Smooth muscle cell (in vitro differentiated cells): ENCODE results near the gene WDR33. TPM values are rescaled to one million over a fixed set of nuclear protein-coding genes. Genes with fewer than 3 reads are reported as not detected.
"Not testable (repeated sequence)": the region's sequence is repeated elsewhere in the genome, so short reads cannot be mapped to it uniquely, and the experiment has no call there.

Source experiments
- DNase-seq: peaks from one replicate; lab custom pipeline; 2025; ENCODE audit not compliant: unreplicated experiment; lab: John Stamatoyannopoulos, UW
- H2AFZ ChIP-seq: fragments of 200-600 bp; sonication (generic); 2 replicates; pipeline ENCODE4 v1.6.0; 2016; ENCODE audit warnings: antibody characterized with exemption, low read depth, mild to moderate bottlenecking
- H3F3A ChIP-seq: fragments of 200-600 bp; sonication (generic); 2 replicates; pipeline ENCODE4 v1.6.0; 2017; ENCODE audit warnings: antibody characterized with exemption, low read depth
- H3K27ac ChIP-seq: fragments of 200-600 bp; sonication (generic); 2 replicates; pipeline ENCODE4 v1.5.1; 2016; ENCODE audit warnings: low read depth, mild to moderate bottlenecking
- H3K27me3 ChIP-seq: fragments of 200-600 bp; sonication (generic); 2 replicates; pipeline ENCODE4 v1.6.1; 2016; ENCODE audit warnings: low read depth, mild to moderate bottlenecking
- H3K36me3 ChIP-seq: fragments of 200-600 bp; sonication (generic); 2 replicates; pipeline ENCODE4 v1.5.1; 2016; ENCODE audit warnings: low read depth
- H3K4me1 ChIP-seq: fragments of 200-600 bp; sonication (generic); 2 replicates; pipeline ENCODE4 v1.5.1; 2016; ENCODE audit warnings: low read depth
- H3K4me2 ChIP-seq: fragments of 200-600 bp; sonication (generic); 2 replicates; pipeline ENCODE4 v1.6.0; 2016; ENCODE audit warnings: mild to moderate bottlenecking
- H3K4me3 ChIP-seq: fragments of 200-600 bp; sonication (generic); 2 replicates; pipeline ENCODE4 v1.5.1; 2016; ENCODE audit warnings: mild to moderate bottlenecking
- H3K79me2 ChIP-seq: fragments of 200-600 bp; sonication (generic); 2 replicates; pipeline ENCODE4 v1.6.0; 2016; ENCODE audit warnings: low read depth, mild to moderate bottlenecking
- H3K9ac ChIP-seq: fragments of 200-600 bp; sonication (generic); 2 replicates; pipeline ENCODE4 v1.6.0; 2016; ENCODE audit warnings: low read depth
- H3K9me3 ChIP-seq: fragments of 200-600 bp; sonication (generic); replicated peaks from 2 replicates; pipeline ENCODE4 v1.5.1; 2016; ENCODE audit warnings: low read depth
- H4K20me1 ChIP-seq: fragments of 200-600 bp; sonication (generic); 2 replicates; pipeline ENCODE4 v1.6.0; 2016; ENCODE audit warnings: low read depth
- CTCF ChIP-seq: fragments of 200-600 bp; sonication (generic); IDR thresholded peaks from 2 replicates; pipeline ENCODE4 v1.5.1; 2017; ENCODE audit warnings: borderline replicate concordance, mild to moderate bottlenecking, antibody characterized with exemption; ENCODE audit not compliant: insufficient read depth, poor library complexity, severe bottlenecking
- WGBS: methylation state at CpG from one replicate; pipeline ENCODE4 v1.1.7; 2016; ENCODE audit warnings: low lambda C conversion rate; 5-methylcytosine and 5-hydroxymethylcytosine counted together
- polyA plus RNA-seq: library from polyadenylated mRNA; unstranded; fragments of >200 nt; fragmentation: Nextera tagmentation; extraction: Ambion mirVana; gene quantifications from 2 replicates; pipeline ENCODE4 v1.2.1, GENCODE V29; 2016
- total RNA-seq: library from RNA; depleted of rRNA; stranded (reverse); fragments of >200 nt; gene quantifications from 2 replicates; pipeline ENCODE4 v1.2.3, GENCODE V29; 2014

Gene WDR33
- total and polyA plus RNA-seq, 2 experiments from 2014 or later = 30.4 to 43.3 TPM

GRCh38 chr2:127776122-127776780 is 34.7 kb downstream of the WDR33 start:
- peaks cover 98% of the 10 kb centered on the region for H3K79me2 ChIP-seq
- H3K9ac ChIP-seq = no peak overlapping the region
- H3F3A ChIP-seq = no peaks in the 10 kb centered on the region
- no peaks in the 10 kb centered on the region for H3K27me3 ChIP-seq
- H3K4me1 ChIP-seq = no peaks in the 10 kb centered on the region
- no peak for DNase-seq
- no peaks in the 10 kb centered on the region for H3K36me3 ChIP-seq
- H3K4me2 ChIP-seq = no peak overlapping the region
- H3K4me3 ChIP-seq = no peak overlapping the region
- no peak for TF ChIP-seq CTCF
- 96% methylated on average over 3 of the region's 3 CpGs for WGBS
- H3K27ac ChIP-seq = no peak overlapping the region
- no peak overlapping the region for H2AFZ ChIP-seq
- no peaks in the 10 kb centered on the region for H3K9me3 ChIP-seq
- peaks cover 99% of the 10 kb centered on the region for H4K20me1 ChIP-seq

DNA sequence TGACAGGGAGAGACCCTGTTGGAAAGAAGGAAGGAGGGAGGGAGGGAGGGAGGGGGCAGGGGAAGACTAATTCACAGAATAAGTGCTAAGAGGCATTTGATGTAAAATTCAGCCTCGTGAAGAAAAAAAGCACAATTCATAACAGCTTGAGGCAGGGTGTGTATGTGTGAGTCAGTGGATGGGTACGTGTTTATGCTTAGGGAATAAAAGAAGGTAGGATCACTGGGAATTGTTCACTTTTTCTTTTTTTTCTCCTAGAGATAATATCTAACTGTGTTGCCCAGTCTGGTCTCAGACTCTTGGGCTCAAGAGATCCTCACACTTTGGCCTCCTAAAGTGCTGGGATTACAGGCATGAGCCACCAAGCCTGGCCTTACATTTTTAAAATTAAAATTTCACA is 39.2 kb downstream of the WDR33 start:
- Histone ChIP-seq H3K4me2 (no peak overlapping the region), H3F3A (no peaks in the 10 kb centered on the region), H2AFZ (no peak overlapping the region), H3K27me3 (no peaks in the 10 kb centered on the region), H3K79me2 (peaks cover 85% of the 10 kb centered on the region), H3K4me3 (no peak overlapping the region), H3K9me3 (no peaks in the 10 kb centered on the region), H3K4me1 (no peaks in the 10 kb centered on the region), H3K36me3 (no peaks in the 10 kb centered on the region), H3K9ac (peak overlapping the region; percentile 53), H4K20me1 (peaks cover 93% of the 10 kb centered on the region), H3K27ac (peak overlapping the region; percentile 70)
- no peak for DNase-seq
- TF ChIP-seq CTCF = no peak
- WGBS = 72% methylated on average over 2 of the region's 2 CpGs

- H3K9ac ChIP-seq = peak overlapping the region; percentile 53
- WGBS = 69% methylated on average over 9 of the region's 9 CpGs
- no peaks in the 10 kb centered on the region for H3F3A ChIP-seq
- H3K36me3 ChIP-seq = no peaks in the 10 kb centered on the region
- TF ChIP-seq CTCF = no peak
- H3K4me1 ChIP-seq = no peaks in the 10 kb centered on the region
- H2AFZ ChIP-seq = no peak overlapping the region
- H3K4me2 ChIP-seq = no peak overlapping the region
- no peaks in the 10 kb centered on the region for H3K27me3 ChIP-seq
- H3K79me2 ChIP-seq = peaks cover 79% of the 10 kb centered on the region
- peaks cover 91% of the 10 kb centered on the region for H4K20me1 ChIP-seq
- no peaks in the 10 kb centered on the region for H3K9me3 ChIP-seq
- H3K27ac ChIP-seq = peak overlapping the region; percentile 70
- DNase-seq = no peak
- H3K4me3 ChIP-seq = no peak overlapping the region
Observed at GRCh38 chr2:127770973-127771735, 39.8 kb downstream of the WDR33 start.

DNA sequence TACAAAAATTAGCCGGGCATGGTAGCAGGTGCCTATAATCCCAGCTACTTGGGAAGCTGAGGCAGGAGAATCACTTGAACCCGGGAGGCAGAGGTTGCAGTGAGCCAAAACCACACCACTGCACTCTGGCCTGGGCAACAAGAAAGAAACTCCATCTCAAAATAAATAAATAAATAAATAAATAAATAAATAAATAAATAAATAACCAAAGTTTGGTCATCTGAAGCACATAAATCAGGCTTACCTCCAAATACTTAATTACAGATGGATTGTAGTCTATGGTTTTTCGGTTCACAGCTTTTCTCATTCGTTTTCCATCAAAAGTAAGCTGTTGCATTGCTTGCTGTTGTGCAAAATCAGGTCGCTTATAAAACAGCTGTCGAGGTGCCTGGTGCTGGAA is 40.4 kb downstream of the WDR33 start:
- not testable (repeated sequence) for H2AFZ ChIP-seq, H3K4me2 ChIP-seq, H3K4me3 ChIP-seq, H3K4me1 ChIP-seq, H3K27me3 ChIP-seq, H3K36me3 ChIP-seq, H3K9me3 ChIP-seq, H3F3A ChIP-seq, DNase-seq, H3K9ac ChIP-seq
- H3K27ac ChIP-seq = peak overlapping the region; percentile 70
- peaks cover 73% of the 10 kb centered on the region for H3K79me2 ChIP-seq
- H4K20me1 ChIP-seq = peaks cover 91% of the 10 kb centered on the region
- 97% methylated on average over 6 of the region's 6 CpGs for whole genome bisulfite sequencing
